ENCODE measurements around the gene ZDHHC18.
"Not testable (repeated sequence)": the region's sequence is repeated elsewhere in the genome, so short reads cannot be mapped to it uniquely, and the experiment has no call there.

Gene ZDHHC18

GRCh38 chr1:26832249-26832960 lies 5.9 kb downstream of the ZDHHC18 start:
- no peak for DNase-seq (ENCODE audit: low read depth in 1 of 2, low spot score in 1 of 2)

- peak; percentile 59 to 76 for DNase-seq (ENCODE audit: low read depth in 1 of 2, low spot score in 1 of 2)
These were observed 7.2 kb downstream of the ZDHHC18 start for GRCh38 chr1:26833432-26834405.

- not testable (repeated sequence) for DNase-seq (ENCODE audit: low read depth in 1 of 2, low spot score in 1 of 2)
These were observed 11.2 kb downstream of the ZDHHC18 start for GRCh38 chr1:26837665-26838064.

GRCh38 chr1:26838474-26839338 lies 12.2 kb downstream of the ZDHHC18 start:
- no peak for DNase-seq (ENCODE audit: low read depth in 1 of 2, low spot score in 1 of 2)

GRCh38 chr1:26839339-26839722 lies 12.8 kb downstream of the ZDHHC18 start:
- DNase-seq (ENCODE audit: low read depth in 1 of 2, low spot score in 1 of 2): no peak

GRCh38 chr1:26839779-26840178 lies 13.3 kb downstream of the ZDHHC18 start:
- DNase-seq (ENCODE audit: low read depth in 1 of 2, low spot score in 1 of 2): no peak

GRCh38 chr1:26844424-26845196 lies 18.1 kb downstream of the ZDHHC18 start:
- DNase-seq (ENCODE audit: low read depth in 1 of 2, low spot score in 1 of 2): no peak

- not testable (repeated sequence) for DNase-seq (ENCODE audit: low read depth in 1 of 2, low spot score in 1 of 2)
These were observed 21.3 kb downstream of the ZDHHC18 start for GRCh38 chr1:26847826-26848225.

- no peak for DNase-seq (ENCODE audit: low read depth in 1 of 2, low spot score in 1 of 2)
These were observed 22.0 kb downstream of the ZDHHC18 start for GRCh38 chr1:26848499-26848898.

- no peak for DNase-seq (ENCODE audit: low read depth in 1 of 2, low spot score in 1 of 2)
These were observed 22.7 kb downstream of the ZDHHC18 start for GRCh38 chr1:26848941-26849774.

- DNase-seq (ENCODE audit: low read depth in 1 of 2, low spot score in 1 of 2): no peak
These were observed 24.7 kb downstream of the ZDHHC18 start for GRCh38 chr1:26851106-26851684.

- DNase-seq (ENCODE audit: low read depth in 1 of 2, low spot score in 1 of 2): no peak
These were observed 26.2 kb downstream of the ZDHHC18 start for GRCh38 chr1:26852701-26853100.

GRCh38 chr1:26853156-26853555 lies 26.7 kb downstream of the ZDHHC18 start:
- peak; percentile 64 for DNase-seq (ENCODE audit: low read depth in 1 of 2, low spot score in 1 of 2)

- no peak for DNase-seq (ENCODE audit: low read depth in 1 of 2, low spot score in 1 of 2)
These were observed 27.1 kb downstream of the ZDHHC18 start for GRCh38 chr1:26853600-26853999.

GRCh38 chr1:26854906-26855305 lies 28.4 kb downstream of the ZDHHC18 start:
- no peak for DNase-seq (ENCODE audit: low read depth in 1 of 2, low spot score in 1 of 2)

- DNase-seq (ENCODE audit: low read depth in 1 of 2, low spot score in 1 of 2): no peak
These were observed 29.1 kb downstream of the ZDHHC18 start for GRCh38 chr1:26855636-26856035.

GRCh38 chr1:26856181-26856580 lies 29.7 kb downstream of the ZDHHC18 start:
- DNase-seq (ENCODE audit: low read depth in 1 of 2, low spot score in 1 of 2): no peak

GRCh38 chr1:26856604-26857469 lies 30.3 kb downstream of the ZDHHC18 start:
- no peak for DNase-seq (ENCODE audit: low read depth in 1 of 2, low spot score in 1 of 2)
